ENCODE data around the gene FOXK2.

GRCh38 chr17:82528484-82529265, 9.1 kb downstream of the FOXK2 start:
- TF ChIP-seq CTCF (IDR thresholded peaks at IDR 0.05) (peak in 1 of 3 experiments; percentile 5), POLR2A (IDR thresholded peaks at IDR 0.05) (no peak), POLR2AphosphoS5 (IDR thresholded peaks at IDR 0.05; ENCODE audit: insufficient read depth in 1 of 2, low read depth in 1 of 2) (no peak)
